OCI-LY7 (cell line): ENCODE data around the gene CTRB1. TPM values are rescaled to one million over a fixed set of nuclear protein-coding genes. Genes with fewer than 3 reads are reported as not detected.

Experiments
- BruUV-seq: library from RNA; stranded (reverse); fragments of 400-500 nt; replicated peaks from 2 replicates; lab custom pipeline; 2021; lab: Mats Ljungman, UMichigan
- CTCF ChIA-PET: fragments of 300-600 bp; sonication (Branson Sonifier 250); formaldehyde crosslinking; loops from one replicate; lab custom pipeline; 2022; ENCODE audit warnings: antibody characterized with exemption; ENCODE audit not compliant: unreplicated experiment; lab: Charles Lee
- POLR2A ChIA-PET: fragments of 300-600 bp; sonication (Branson Sonifier 250); formaldehyde crosslinking; loops from one replicate; lab custom pipeline; 2022; ENCODE audit warnings: antibody characterized with exemption; lab: Charles Lee
- DNase-seq: peaks from one replicate; pipeline ENCODE4 v3.0.0-alpha.2; 2015; ENCODE audit warnings: low spot score
- H2AFZ ChIP-seq: fragments of 200-600 bp; sonication (generic), shearing (Covaris generic); 2 replicates; pipeline ENCODE4 v1.6.1; 2014; ENCODE audit warnings: mild to moderate bottlenecking, antibody characterized with exemption, low read length, moderate library complexity
- H3K27ac ChIP-seq: fragments of 200-600 bp; sonication (generic); 2 replicates; pipeline ENCODE4 v1.5.1; 2014; ENCODE audit warnings: mixed run types, low read depth, mild to moderate bottlenecking, moderate library complexity, low read length, inconsistent platforms; ENCODE audit not compliant: poor library complexity, severe bottlenecking
- H3K36me3 ChIP-seq: fragments of 200-600 bp; sonication (generic); 2 replicates; pipeline ENCODE4 v1.6.1; 2014; ENCODE audit warnings: mild to moderate bottlenecking, antibody characterized with exemption, low read length, moderate library complexity, mixed read lengths; ENCODE audit not compliant: insufficient read depth
- H3K4me1 ChIP-seq: fragments of 200-600 bp; sonication (generic); 2 replicates; pipeline ENCODE4 v1.5.1; 2014; ENCODE audit warnings: mild to moderate bottlenecking, low read length; ENCODE audit not compliant: insufficient read depth, poor library complexity, severe bottlenecking
- H3K4me2 ChIP-seq: fragments of 200-600 bp; sonication (generic); 2 replicates; pipeline ENCODE4 v1.6.1; 2014; ENCODE audit warnings: mild to moderate bottlenecking, low read length
- H3K4me3 ChIP-seq: fragments of 200-600 bp; sonication (generic); 2 replicates; pipeline ENCODE4 v1.5.1; 2014; ENCODE audit warnings: mild to moderate bottlenecking, low read depth, low read length; ENCODE audit not compliant: poor library complexity, severe bottlenecking
- H3K79me2 ChIP-seq: fragments of 200-600 bp; sonication (generic); 2 replicates; pipeline ENCODE4 v1.6.1; 2016; ENCODE audit warnings: low read depth, mild to moderate bottlenecking, low read length, moderate library complexity, mixed read lengths; ENCODE audit not compliant: insufficient read depth
- H3K9me2 ChIP-seq: fragments of 200-600 bp; sonication (generic); 2 replicates; pipeline ENCODE4 v1.6.1; 2016; ENCODE audit warnings: mild to moderate bottlenecking, low read length, mixed read lengths; ENCODE audit not compliant: insufficient read depth
- H3K9me3 ChIP-seq: fragments of 200-600 bp; sonication (generic); 2 replicates; pipeline ENCODE4 v1.6.1; 2014; ENCODE audit warnings: mild to moderate bottlenecking, mixed run types, low read length, mixed read lengths
- H4K20me1 ChIP-seq: fragments of 200-600 bp; sonication (generic); 2 replicates; pipeline ENCODE4 v1.6.1; 2014; ENCODE audit warnings: mild to moderate bottlenecking, antibody characterized with exemption, low read length, moderate library complexity, mixed read lengths; ENCODE audit not compliant: insufficient read depth
- CTCF ChIP-seq: fragments of 200-600 bp; sonication (generic); conservative IDR thresholded peaks from 2 replicates; pipeline ENCODE4 v1.5.1; 2014; ENCODE audit warnings: mild to moderate bottlenecking, antibody characterized with exemption, low read length, moderate library complexity, mixed read lengths
- EZH2phosphoT487 ChIP-seq: fragments of 200-600 bp; sonication (generic); IDR thresholded peaks from 2 replicates; pipeline ENCODE4 v1.6.1; 2018; ENCODE audit warnings: low read depth, borderline replicate concordance, mild to moderate bottlenecking, mixed run types, antibody characterized with exemption, low read length, moderate library complexity, mixed read lengths
- intact Hi-C: fragments of 100-400 bp; cut with micrococcal nuclease; formaldehyde crosslinking; loops from one replicate; pipeline ENCODE4 v1.10.0; 2022; ENCODE audit not compliant: unreplicated experiment
- total RNA-seq, 2 experiments: library from RNA; depleted of rRNA in 1 of 2; stranded (reverse); fragments of >200 nt in 1 of 2; shearing (Covaris generic) in 1 of 2; gene quantifications; 2 replicates each; pipeline ENCODE4 v1.2.3, GENCODE V29; 2014 to 2022

The CTRB1 gene
- total RNA-seq, 2 experiments from 2014 or later, result not detected

GRCh38 chr16:75193730-75194444 is 24.9 kb upstream of the CTRB1 start:
- H3K27ac ChIP-seq, result no peak overlapping the region
- no TSS peak for BruUV-seq
- H3K4me1 ChIP-seq, result no peaks in the 10 kb centered on the region
- no peak for DNase-seq
- no peaks in the 10 kb centered on the region for H3K36me3 ChIP-seq
- no peak overlapping the region for H3K4me2 ChIP-seq
- CTCF ChIA-PET, result no interaction called here
- no peak overlapping the region for H2AFZ ChIP-seq
- POLR2A ChIA-PET, result interaction anchor here (0.6 kb wide), 1 partner anchor 10 kb away, joined by 4 read pairs; no protein-coding TSS in a partner anchor
- no peak overlapping the region for H3K4me3 ChIP-seq
- no peaks in the 10 kb centered on the region for H3K79me2 ChIP-seq
- no peaks in the 10 kb centered on the region for H3K9me2 ChIP-seq
- H4K20me1 ChIP-seq, result no peaks in the 10 kb centered on the region
- intact Hi-C loops, result no loop called here
- no peaks in the 10 kb centered on the region for H3K9me3 ChIP-seq
- TF ChIP-seq EZH2phosphoT487, result no peak
- no peak for TF ChIP-seq CTCF

DNA sequence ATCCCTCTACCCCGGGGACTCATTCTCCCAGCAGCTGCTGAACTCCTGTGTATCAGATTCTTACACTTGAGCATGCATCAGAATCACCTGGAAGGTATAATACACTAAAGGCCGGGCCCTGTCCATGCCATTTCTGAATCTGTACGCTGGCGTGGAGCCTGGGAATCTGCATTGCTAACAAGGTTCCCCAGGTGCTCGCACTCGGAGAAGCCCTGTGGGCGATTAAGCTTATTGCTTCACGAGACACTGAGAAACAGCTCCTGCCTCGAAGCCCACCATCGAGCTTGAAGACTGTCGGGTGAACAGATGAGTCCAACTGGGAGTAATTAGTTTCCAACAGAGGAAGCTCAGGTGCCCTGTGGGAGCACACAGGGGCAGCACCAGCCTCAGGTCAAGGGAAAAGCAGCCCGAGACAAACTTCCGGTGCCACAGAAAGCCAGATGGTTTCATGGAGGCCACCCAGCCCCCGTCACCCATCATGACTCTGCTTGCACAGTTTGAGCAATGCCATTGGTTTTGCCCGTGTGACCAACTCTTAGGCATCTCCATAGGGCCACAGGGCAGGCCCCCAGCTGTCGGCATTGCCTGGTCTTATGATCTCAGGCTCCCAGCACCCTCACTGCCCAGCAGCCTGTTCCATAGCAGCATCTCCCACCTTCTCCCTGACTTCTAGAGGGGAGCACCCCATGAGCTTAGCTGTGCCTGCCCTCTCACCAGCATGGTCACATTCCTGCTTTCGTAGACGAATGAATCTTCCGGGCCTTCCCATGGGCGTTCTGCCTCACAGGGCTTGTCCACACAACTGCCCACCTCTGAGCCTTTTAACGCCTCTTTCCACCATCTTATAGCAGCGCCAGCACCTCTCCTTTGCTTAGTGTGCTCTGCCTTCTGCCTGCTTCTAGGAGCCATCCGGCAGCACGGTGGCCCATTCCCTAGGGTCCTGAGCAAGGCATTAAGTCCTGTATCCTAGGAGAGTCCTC is 22.7 kb upstream of the CTRB1 start:
- CTCF ChIA-PET, result interaction anchor here (1.3 kb wide), 1 partner anchor 54 kb away, joined by 3 read pairs; no protein-coding TSS in a partner anchor
- DNase-seq, result no peak
- Histone ChIP-seq H2AFZ (no peak overlapping the region), H3K36me3 (no peaks in the 10 kb centered on the region), H4K20me1 (no peaks in the 10 kb centered on the region), H3K27ac (no peak overlapping the region), H3K4me1 (peaks cover 3% of the 10 kb centered on the region), H3K79me2 (no peaks in the 10 kb centered on the region), H3K9me2 (no peaks in the 10 kb centered on the region), H3K4me2 (no peak overlapping the region), H3K4me3 (no peak overlapping the region), H3K9me3 (no peaks in the 10 kb centered on the region)
- no TSS peak for BruUV-seq
- TF ChIP-seq EZH2phosphoT487 (no peak), CTCF (no peak)
- intact Hi-C loops, result loop anchor here (5.0 kb wide), 1 partner anchor 36 kb away; no protein-coding TSS in a partner anchor
- POLR2A ChIA-PET, result no interaction called here
